ENCODE results near the gene GABRE.

GRCh38 chrX:151985955-151986354 lies 11.5 kb upstream of the GABRE start:
- TF ChIP-seq CTCF (IDR thresholded peaks at IDR 0.05) (no peak), HMGXB4 (CRISPR knock-in tag; IDR thresholded peaks at IDR 0.05; ENCODE audit: borderline replicate concordance) (no peak), JUNB (IDR thresholded peaks at IDR 0.05) (no peak), ESRRA (IDR thresholded peaks at IDR 0.05; ENCODE audit: borderline replicate concordance, low read length) (no peak), POLR2A (IDR thresholded peaks at IDR 0.05; ENCODE audit: low read length) (no peak), CEBPB (IDR thresholded peaks at IDR 0.05) (no peak), MAFK (IDR thresholded peaks at IDR 0.05; ENCODE audit: partially characterized antibody) (peak; percentile 9), TP53 (CRISPR knock-in tag; IDR thresholded peaks at IDR 0.05) (no peak), BHLHE40 (IDR thresholded peaks at IDR 0.05; ENCODE audit: low read depth, low read length) (no peak)
